Measurements from ENCODE around the gene OSBPL2. TPM values are rescaled to one million over a fixed set of nuclear protein-coding genes. Genes with fewer than 3 reads are reported as not detected.

The OSBPL2 gene
- total and polyA plus RNA-seq, 2 donors (not counting 1 experiment from before 2014, with no cell fraction given): 28.1 to 74.3 TPM

GRCh38 chr20:62297449-62298227 is 59.3 kb downstream of the OSBPL2 start:
- intact Hi-C loops (cut with micrococcal nuclease): no loop called here
- Histone ChIP-seq H3K79me2 (ENCODE audit: control insufficient read depth, insufficient read depth, low read length) (no peaks in the 10 kb centered on the region), H2AFZ (ENCODE audit: insufficient read depth, low read depth, low read length, poor library complexity, severe bottlenecking) (no peak overlapping the region), H3K36me3 (replicated peaks in 1 of 2; ENCODE audit: control extremely low read depth in 1 of 2, control insufficient read depth in 1 of 2, extremely low read depth in 1 of 2, insufficient read depth in 2 of 2, low read length in 1 of 2) (peaks cover 0 to 24% of the 10 kb centered on the region in 2 experiments), H3K4me3 (ENCODE audit: control extremely low read depth in 1 of 5, extremely low read depth in 1 of 5, insufficient read depth in 1 of 5, low read depth in 2 of 5, low read length in 4 of 5) (no peak overlapping the region), H3K27ac (ENCODE audit: low read length in 2 of 2) (no peak overlapping the region), H3K9ac (ENCODE audit: low read length) (no peak overlapping the region), H3K9me3 (ENCODE audit: control extremely low read depth in 1 of 3, control insufficient read depth in 2 of 3, insufficient read depth in 1 of 3, low read length in 2 of 3) (no peaks in the 10 kb centered on the region), H4K20me1 (ENCODE audit: control insufficient read depth, insufficient read depth, low read length, poor library complexity, severe bottlenecking) (no peaks in the 10 kb centered on the region), H3K4me1 (ENCODE audit: control insufficient read depth in 2 of 2, insufficient read depth in 2 of 2, low read length in 2 of 2) (peaks cover 0 to 27% of the 10 kb centered on the region in 2 donors), H3K27me3 (replicated peaks in 1 of 4; ENCODE audit: control extremely low read depth in 1 of 4, control insufficient read depth in 3 of 4, insufficient read depth in 4 of 4, low read length in 3 of 4) (no peaks in the 10 kb centered on the region), H3K4me2 (replicated peaks; ENCODE audit: low read depth, low read length, poor library complexity, severe bottlenecking) (no peak overlapping the region)
- H3K9me3 Mint-ChIP-seq (ENCODE audit: insufficient read depth): no peaks in the 10 kb centered on the region
- no peaks in the 10 kb centered on the region for H3K27me3 Mint-ChIP-seq
- CTCF ChIA-PET: interaction anchor here (0.7 to 9.2 kb wide), 2 partner anchors 9 to 85 kb away, joined by 3 to 81 read pairs; no protein-coding TSS in a partner anchor
- ATAC-seq (ENCODE audit: low read depth) (no peak), DNase-seq (no peak)
- no peak overlapping the region for H3K27ac Mint-ChIP-seq
- WGBS (ENCODE audit: insufficient coverage): 97% methylated on average over 29 of the region's 29 CpGs
- TF ChIP-seq CTCF (IDR thresholded peaks at IDR 0.05) (no peak), EZH2 (IDR thresholded peaks at IDR 0.05; ENCODE audit: borderline replicate concordance, insufficient read depth, low read depth, low read length, poor library complexity, severe bottlenecking) (no peak)
- POLR2A ChIA-PET: no interaction called here
- no peak overlapping the region for H3K4me3 Mint-ChIP-seq
- peaks cover 19% of the 10 kb centered on the region for H3K4me1 Mint-ChIP-seq

GRCh38 chr20:62298577-62299249 is 60.4 kb downstream of the OSBPL2 start:
- ATAC-seq (ENCODE audit: low read depth): no peak

More at GRCh38 chr20:62298577-62299249, 60.4 kb downstream of the OSBPL2 start:
- Histone ChIP-seq H2AFZ (ENCODE audit: insufficient read depth, low read depth, low read length, poor library complexity, severe bottlenecking) (no peak overlapping the region), H3K27me3 (replicated peaks in 1 of 4; ENCODE audit: control extremely low read depth in 1 of 4, control insufficient read depth in 3 of 4, insufficient read depth in 4 of 4, low read length in 3 of 4) (no peaks in the 10 kb centered on the region), H3K79me2 (ENCODE audit: control insufficient read depth, insufficient read depth, low read length) (peaks cover 8% of the 10 kb centered on the region), H3K9ac (ENCODE audit: low read length) (no peak overlapping the region), H3K4me3 (ENCODE audit: control extremely low read depth in 1 of 5, extremely low read depth in 1 of 5, insufficient read depth in 1 of 5, low read depth in 2 of 5, low read length in 4 of 5) (no peak overlapping the region), H3K27ac (ENCODE audit: low read length in 2 of 2) (no peak overlapping the region), H3K4me1 (ENCODE audit: control insufficient read depth in 2 of 2, insufficient read depth in 2 of 2, low read length in 2 of 2) (peaks cover 2 to 21% of the 10 kb centered on the region in 2 donors), H3K36me3 (replicated peaks in 1 of 2; ENCODE audit: control extremely low read depth in 1 of 2, control insufficient read depth in 1 of 2, extremely low read depth in 1 of 2, insufficient read depth in 2 of 2, low read length in 1 of 2) (peaks cover 0 to 19% of the 10 kb centered on the region in 2 experiments), H3K9me3 (ENCODE audit: control extremely low read depth in 1 of 3, control insufficient read depth in 2 of 3, insufficient read depth in 1 of 3, low read length in 2 of 3) (no peaks in the 10 kb centered on the region), H4K20me1 (ENCODE audit: control insufficient read depth, insufficient read depth, low read length, poor library complexity, severe bottlenecking) (peaks cover 7% of the 10 kb centered on the region), H3K4me2 (replicated peaks; ENCODE audit: low read depth, low read length, poor library complexity, severe bottlenecking) (no peak overlapping the region)
- Mint-ChIP-seq H3K4me1 (peaks cover 18% of the 10 kb centered on the region), H3K4me3 (no peak overlapping the region), H3K27ac (no peak overlapping the region), H3K9me3 (ENCODE audit: insufficient read depth) (no peaks in the 10 kb centered on the region), H3K27me3 (no peaks in the 10 kb centered on the region)
- intact Hi-C loops (cut with micrococcal nuclease): no loop called here
- ChIA-PET POLR2A (no interaction called here), CTCF (interaction anchor here (0.8 to 9.2 kb wide), 2 partner anchors 84 to 198 kb away, joined by 3 to 81 read pairs; no protein-coding TSS in a partner anchor)
- WGBS (ENCODE audit: insufficient coverage): 98% methylated on average over 26 of the region's 33 CpGs
- DNase-seq: no peak
- TF ChIP-seq CTCF (IDR thresholded peaks at IDR 0.05) (no peak), EZH2 (IDR thresholded peaks at IDR 0.05; ENCODE audit: borderline replicate concordance, insufficient read depth, low read depth, low read length, poor library complexity, severe bottlenecking) (no peak)
